Measurements from ENCODE around the gene ZNF205.
"Not testable (repeated sequence)": the region's sequence is repeated elsewhere in the genome, so short reads cannot be mapped to it uniquely, and the experiment has no call there.

Gene ZNF205
- total RNA-seq, result 0 reads per million in 4 donors

- no peak for DNase-seq
These were observed at the start of gene ZNF205 for GRCh38 chr16:3112058-3112880. ZNF205 (plus strand) TSS chr16:3112586; CDS start chr16:3113431, 845 bp downstream.

DNA sequence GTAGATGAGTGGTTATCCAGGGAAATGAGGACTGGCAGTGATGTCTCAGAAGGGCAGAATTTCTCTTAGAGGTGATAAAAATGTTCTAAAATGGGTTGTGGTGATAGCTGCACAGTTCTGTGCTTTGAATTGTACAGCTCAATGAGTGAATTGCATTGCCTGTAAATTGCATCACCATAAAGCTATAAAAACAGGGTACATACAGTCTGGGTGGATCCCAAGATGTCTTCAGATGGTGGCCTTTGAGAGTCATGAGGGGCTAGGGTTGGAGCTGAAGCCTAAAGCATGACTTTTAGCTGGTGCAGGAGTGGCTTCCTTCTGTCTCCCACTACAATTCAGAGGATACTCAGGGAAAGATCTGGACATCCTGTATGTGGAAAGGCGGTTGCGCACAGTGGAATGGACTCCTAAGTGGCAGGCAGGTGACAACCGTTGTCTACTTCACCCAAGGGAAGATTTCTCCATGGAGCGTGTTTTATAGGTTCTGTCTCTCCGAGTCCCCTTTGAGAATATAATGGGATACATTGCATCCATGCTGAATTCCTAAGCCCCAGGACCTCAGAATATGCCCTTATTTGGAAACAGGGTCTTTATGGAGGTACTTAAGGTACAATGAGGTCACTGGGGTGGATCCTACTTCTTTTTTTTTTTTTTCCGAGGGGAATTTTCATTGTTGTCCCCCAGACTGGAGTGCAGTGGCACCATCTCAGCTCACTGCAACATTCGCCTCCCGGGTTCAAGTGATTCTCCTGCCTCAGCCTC lies 48.6 kb upstream of the ZNF205 start:
- DNase-seq, result peak in 1 of 5 donors; percentile 51

GRCh38 chr16:3065069-3065741 lies 47.2 kb upstream of the ZNF205 start, which contains the start of gene IL32:
IL32 (plus strand) TSS chr16:3065640; CDS start chr16:3065812, 172 bp downstream.
- DNase-seq, result peak; percentile 38 to 88 (median 54)

DNA sequence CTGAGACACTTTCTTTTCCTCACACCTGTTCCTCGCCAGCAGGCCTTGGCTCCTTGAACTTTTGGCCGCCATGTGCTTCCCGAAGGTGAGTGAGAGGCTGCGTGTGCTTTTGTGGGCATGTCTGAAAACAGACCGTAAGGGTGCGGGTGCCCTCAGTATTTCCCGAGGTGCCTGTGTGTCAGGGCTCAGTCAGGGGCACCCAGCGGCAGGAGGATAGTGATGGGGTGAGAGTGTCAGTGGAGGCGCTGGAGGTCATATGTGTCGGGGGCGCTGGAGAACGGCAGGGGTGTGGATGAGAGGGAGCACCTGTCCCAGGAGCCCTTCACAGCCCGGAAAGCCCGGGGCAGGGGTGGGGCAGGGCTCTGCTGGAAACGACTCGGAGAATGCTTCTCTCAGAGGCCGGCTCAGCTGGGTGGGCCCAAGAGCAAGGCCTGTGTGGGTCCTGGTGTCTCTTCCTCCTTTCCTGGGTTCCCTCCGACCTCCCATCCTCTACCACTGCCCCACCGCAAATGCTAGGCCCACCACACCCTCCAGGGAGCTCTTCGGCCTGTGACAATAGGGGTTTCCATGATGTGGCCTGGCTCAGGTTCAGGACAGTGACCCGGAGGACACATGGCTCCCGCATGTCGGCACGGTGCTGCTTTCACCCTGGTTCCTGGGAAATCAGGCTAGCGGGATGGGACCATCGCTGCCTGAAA lies 46.5 kb upstream of the ZNF205 start:
- no peak for DNase-seq

DNA sequence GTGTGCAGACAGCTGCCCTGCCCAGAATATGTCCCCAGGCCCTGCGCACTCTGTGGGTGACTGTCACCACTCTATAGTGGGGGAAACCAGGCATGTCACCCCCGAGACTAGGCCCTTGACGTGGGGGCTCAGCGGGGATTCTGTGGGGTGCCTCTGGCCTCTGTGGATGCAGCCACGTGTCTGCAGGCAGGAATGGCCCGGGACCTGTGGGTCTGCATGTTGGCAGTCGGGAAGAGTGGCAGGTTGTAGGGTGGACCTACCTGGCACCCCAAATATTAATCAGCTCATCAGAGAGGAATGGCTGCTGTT lies 46.0 kb upstream of the ZNF205 start:
- DNase-seq, result peak in 1 of 5 donors; percentile 36

DNA sequence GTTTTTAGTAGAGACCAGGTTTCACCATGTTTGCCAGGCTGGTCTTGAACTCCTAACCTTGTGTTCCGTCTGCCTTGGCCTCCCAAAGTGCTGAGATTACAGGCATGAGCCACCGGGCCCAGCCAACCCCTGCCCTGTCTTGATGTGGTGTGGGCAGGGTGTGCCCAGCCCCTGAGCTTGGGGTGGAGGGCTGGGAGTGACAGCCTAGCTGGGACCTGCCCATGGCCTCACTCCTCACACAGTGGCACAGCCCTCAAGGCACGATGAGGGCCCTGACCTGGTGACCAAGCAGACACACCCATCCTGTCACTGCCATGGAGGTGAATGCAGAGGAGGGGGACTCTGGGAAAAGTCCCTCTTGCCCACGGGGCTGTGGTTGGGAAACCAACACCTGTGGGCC lies 43.9 kb upstream of the ZNF205 start:
- DNase-seq, result peak in 1 of 5 donors; percentile 73

DNA sequence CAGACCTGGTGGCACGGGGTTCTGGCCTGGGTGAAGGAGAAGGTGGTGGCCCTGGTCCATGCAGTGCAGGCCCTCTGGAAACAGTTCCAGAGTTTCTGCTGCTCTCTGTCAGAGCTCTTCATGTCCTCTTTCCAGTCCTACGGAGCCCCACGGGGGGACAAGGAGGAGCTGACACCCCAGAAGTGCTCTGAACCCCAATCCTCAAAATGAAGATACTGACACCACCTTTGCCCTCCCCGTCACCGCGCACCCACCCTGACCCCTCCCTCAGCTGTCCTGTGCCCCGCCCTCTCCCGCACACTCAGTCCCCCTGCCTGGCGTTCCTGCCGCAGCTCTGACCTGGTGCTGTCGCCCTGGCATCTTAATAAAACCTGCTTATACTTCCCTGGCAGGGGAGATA lies 43.2 kb upstream of the ZNF205 start:
- DNase-seq, result not testable (repeated sequence)

GRCh38 chr16:3070608-3071111 lies 41.7 kb upstream of the ZNF205 start:
- DNase-seq, result peak in 1 of 5 donors; percentile 55

- peak in 1 of 5 donors; percentile 48 for DNase-seq
These were observed 40.7 kb upstream of the ZNF205 start for GRCh38 chr16:3071655-3072054.

DNA sequence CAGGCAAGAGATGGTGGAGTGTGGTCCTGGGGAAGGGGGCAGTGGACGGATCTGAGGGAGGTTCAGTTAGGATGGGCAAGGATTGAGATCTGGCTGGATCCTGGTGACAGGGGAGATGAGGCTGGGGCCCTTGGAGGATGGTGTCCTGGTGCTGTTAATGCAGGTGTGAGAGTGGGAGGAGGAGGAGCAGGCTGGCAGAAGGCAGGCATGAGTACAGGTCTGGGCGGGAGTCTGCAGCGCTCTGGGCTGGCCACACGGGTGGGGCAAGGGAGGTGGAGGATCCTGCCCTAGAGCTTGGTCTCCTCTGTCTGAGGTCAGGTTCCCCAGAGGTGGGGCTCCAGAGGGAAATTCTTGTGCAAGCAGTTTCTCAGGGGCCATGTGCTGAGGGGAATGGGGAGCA lies 40.2 kb upstream of the ZNF205 start:
- DNase-seq, result peak in 1 of 5 donors; percentile 76

- DNase-seq, result peak in 1 of 5 donors; percentile 78
These were observed 39.7 kb upstream of the ZNF205 start for GRCh38 chr16:3072576-3073263.

DNA sequence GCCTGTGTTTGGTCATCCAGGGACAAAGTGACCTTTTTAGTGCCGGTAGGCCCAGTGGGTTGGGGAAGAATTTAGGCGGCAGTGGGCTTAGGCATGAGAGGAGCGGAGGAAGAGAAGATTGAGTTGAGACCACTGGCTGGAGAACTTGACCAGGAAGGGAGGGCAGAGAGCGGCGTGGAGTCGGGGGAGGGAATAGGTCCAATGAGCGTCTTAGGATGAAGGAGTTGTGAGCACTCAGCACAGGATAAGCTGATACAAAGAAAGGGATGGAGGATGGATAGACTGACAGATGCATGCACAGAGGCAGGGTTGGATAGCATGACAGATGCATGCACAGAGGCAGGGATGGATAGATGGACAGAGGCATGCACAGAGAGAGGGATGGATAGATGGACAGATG lies 38.9 kb upstream of the ZNF205 start:
- peak in 1 of 5 donors; percentile 51 for DNase-seq

DNA sequence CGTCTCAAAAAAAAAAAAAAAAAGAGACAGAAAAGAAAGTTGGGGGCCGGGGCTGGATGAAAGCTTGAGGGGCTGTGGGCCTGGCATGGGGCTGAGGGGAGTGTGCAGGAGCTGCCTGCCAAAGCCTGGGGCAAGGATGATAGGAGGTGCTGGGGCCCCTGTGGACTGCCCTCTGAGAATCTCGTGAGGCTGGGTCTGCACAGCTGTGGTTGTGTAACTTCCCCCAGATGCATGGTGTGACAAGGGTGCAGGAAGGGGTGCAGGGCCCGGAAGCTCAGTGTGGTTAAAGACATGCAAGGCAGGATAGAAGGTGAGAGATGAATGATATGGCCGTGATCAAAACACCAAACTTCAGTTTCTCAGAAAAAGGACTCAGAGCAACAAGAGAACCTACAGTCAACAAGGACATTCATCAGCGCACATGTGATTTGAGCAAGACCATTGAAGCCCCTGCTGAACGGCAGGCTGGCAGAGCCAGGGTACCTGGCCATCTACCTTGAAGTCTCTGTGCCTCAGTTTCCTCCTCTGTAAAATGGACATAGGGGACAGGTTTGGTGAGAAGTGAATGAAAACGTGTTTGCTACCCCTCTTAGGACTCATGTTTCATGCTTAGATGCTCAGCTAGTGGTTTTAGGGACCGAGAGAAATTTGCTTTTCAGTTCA lies 37.4 kb upstream of the ZNF205 start:
- peak; percentile 62 to 98 (median 70) for DNase-seq

DNA sequence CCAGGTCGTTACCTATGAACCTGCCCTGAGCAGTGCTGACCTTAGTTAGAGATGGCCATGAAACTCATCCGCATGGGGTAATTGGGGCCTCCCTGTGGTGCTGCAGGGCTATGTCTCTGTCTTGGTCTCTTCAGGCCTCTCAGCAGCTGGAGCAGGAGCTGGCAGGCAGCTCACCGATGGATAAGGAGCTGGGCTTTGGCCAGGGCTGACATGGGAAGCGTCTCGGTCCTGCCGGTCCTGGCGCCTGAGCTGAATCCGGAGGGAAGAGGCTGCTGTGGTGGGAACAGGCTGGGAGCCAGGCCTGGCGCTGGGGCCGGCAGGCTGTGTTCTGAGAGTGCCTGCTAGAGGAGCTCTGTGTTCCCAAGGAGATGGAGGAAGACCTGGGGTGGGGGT lies 36.9 kb upstream of the ZNF205 start:
- no peak for DNase-seq

DNA sequence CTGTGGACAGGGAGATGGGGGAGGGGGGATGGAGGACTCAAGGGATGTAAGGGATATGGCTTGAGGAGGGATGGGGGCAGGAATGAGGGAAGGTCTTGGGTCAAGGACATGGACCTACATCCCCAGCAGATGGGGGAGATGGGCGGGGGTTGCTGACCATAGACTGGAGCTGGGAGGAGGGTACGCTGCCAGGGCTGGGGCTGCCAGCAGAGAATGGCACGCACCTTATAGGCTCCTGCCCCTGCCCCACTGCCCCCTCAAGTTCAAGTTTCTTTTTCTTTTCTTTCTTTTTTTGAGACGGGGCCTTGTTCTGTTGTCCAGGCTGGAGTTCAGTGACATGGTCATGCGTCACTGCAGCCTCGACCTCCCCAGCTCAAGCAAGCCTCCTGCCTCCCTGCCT lies 36.4 kb upstream of the ZNF205 start:
- peak in 1 of 5 donors; percentile 48 for DNase-seq

- no peak for DNase-seq
These were observed 35.8 kb upstream of the ZNF205 start for GRCh38 chr16:3076577-3076976.

GRCh38 chr16:3080024-3080423 lies 32.4 kb upstream of the ZNF205 start:
- no peak for DNase-seq

DNA sequence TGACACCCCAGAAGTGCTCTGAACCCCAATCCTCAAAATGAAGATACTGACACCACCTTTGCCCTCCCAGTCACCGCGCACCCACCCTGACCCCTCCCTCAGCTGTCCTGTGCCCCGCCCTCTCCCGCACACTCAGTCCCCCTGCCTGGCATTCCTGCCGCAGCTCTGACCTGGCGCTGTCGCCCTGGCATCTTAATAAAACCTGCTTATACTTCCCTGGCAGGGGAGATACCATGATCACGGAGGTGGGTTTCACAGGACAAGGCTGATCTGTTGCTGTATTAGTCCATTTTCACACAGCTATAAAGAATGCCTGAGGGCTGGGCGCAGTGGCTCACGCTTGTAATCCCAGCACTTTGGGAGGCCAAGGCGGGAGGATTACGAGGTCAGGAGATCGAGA lies 30.4 kb upstream of the ZNF205 start:
- DNase-seq, result not testable (repeated sequence)

GRCh38 chr16:3083408-3083807 lies 29.0 kb upstream of the ZNF205 start:
- not testable (repeated sequence) for DNase-seq

- DNase-seq, result no peak
These were observed 27.9 kb upstream of the ZNF205 start for GRCh38 chr16:3084491-3084890.
